ENCODE data around the gene RASSF1. TPM values are rescaled to one million over a fixed set of nuclear protein-coding genes. Genes with fewer than 3 reads are reported as not detected.

RASSF1 gene
- total and polyA plus RNA-seq, 2 of the 13 experiments (the other 11 are each of a cell fraction or from before 2014, with no cell fraction given): 10.2 to 27.5 TPM

- no TSS peak for BruUV-seq (replicated peaks)
- no peak overlapping the region for H3K27ac ChIP-seq (ENCODE audit: extremely low read length, insufficient read depth, low read length)
- H3K4me3 ChIP-seq (replicated peaks in 1 of 3; ENCODE audit: insufficient read depth in 1 of 3, low read depth in 2 of 3, low read length in 3 of 3): no peak overlapping the region
- ATAC-seq (no peak), DNase-seq (ENCODE audit: low spot score) (no peak), FAIRE-seq (no peak)
- peaks cover 57% of the 10 kb centered on the region for H3K4me1 ChIP-seq (ENCODE audit: insufficient read depth, low read length)
- ChIA-PET POLR2A (interaction anchor here (0.8 to 1.9 kb wide), 3 partner anchors 17 to 215 kb away, joined by 3 to 6 read pairs (median 3); partner anchors contain the start of gene HEMK1), CTCF (ENCODE audit: low intra/inter-chr PET ratio, low total read pairs) (no interaction called here)
- intact Hi-C loops (cut with micrococcal nuclease; ENCODE audit: unreplicated experiment) (no loop called here), in situ Hi-C loops (cut with HindIII; ENCODE audit: extremely low pct_ligation_motif_present, low pct_unique_long_range_greater_than_20kb) (no loop called here)
- H3K9ac ChIP-seq (ENCODE audit: insufficient read depth, low read depth, low read length): no peak overlapping the region
- WGBS (ENCODE audit: low lambda C conversion rate): 95% methylated on average over 5 of the region's 5 CpGs
- peaks cover 25% of the 10 kb centered on the region for H4K20me1 ChIP-seq (ENCODE audit: insufficient read depth, low read length)
- H3K4me2 ChIP-seq (ENCODE audit: low read depth, low read length): no peak overlapping the region
- TF ChIP-seq CENPBD1 (CRISPR knock-in tag; IDR thresholded peaks at IDR 0.05; ENCODE audit: borderline replicate concordance, low read depth): no peak
- no peak for TF ChIP-seq TMF1 (CRISPR knock-in tag; IDR thresholded peaks at IDR 0.05; ENCODE audit: low read depth)
- no peak for TF ChIP-seq PRPF4 (IDR thresholded peaks at IDR 0.05; ENCODE audit: low read depth, low read length, poor library complexity, severe bottlenecking)
- TF ChIP-seq IKZF4 (CRISPR knock-in tag; IDR thresholded peaks at IDR 0.05; ENCODE audit: borderline replicate concordance, low read depth, not compliant biosample characterization): no peak
- no peak for TF ChIP-seq CHD2 (IDR thresholded peaks at IDR 0.05; ENCODE audit: low read depth, low read length)
- TF ChIP-seq SP1 (IDR thresholded peaks at IDR 0.05): no peak
- no peak for TF ChIP-seq SP1 (CRISPR knock-in tag; IDR thresholded peaks at IDR 0.05)
- no peak for TF ChIP-seq FOXA3 (CRISPR knock-in tag; IDR thresholded peaks at IDR 0.05)
- no peak for TF ChIP-seq SCMH1 (CRISPR knock-in tag; IDR thresholded peaks at IDR 0.05; ENCODE audit: borderline replicate concordance)
- TF ChIP-seq NFRKB (IDR thresholded peaks at IDR 0.05): no peak
- no peak for TF ChIP-seq MED13 (CRISPR knock-in tag; IDR thresholded peaks at IDR 0.05)
- TF ChIP-seq RFX5 (IDR thresholded peaks at IDR 0.05; ENCODE audit: low read depth, low read length): no peak
- no peak for TF ChIP-seq SMAD3 (CRISPR knock-in tag; IDR thresholded peaks at IDR 0.05)
- no peak for TF ChIP-seq ZNF460 (CRISPR knock-in tag; IDR thresholded peaks at IDR 0.05; ENCODE audit: borderline replicate concordance)
- H3K27me3 ChIP-seq (ENCODE audit: control insufficient read depth in 1 of 2, insufficient read depth in 2 of 2, low read length in 2 of 2): no peaks in the 10 kb centered on the region
- no peaks in the 10 kb centered on the region for H3K9me3 ChIP-seq (ENCODE audit: low read length)
- peaks cover 10 to 31% of the 10 kb centered on the region in 2 experiments; a peak in 4 of 5 replicates for H3K36me3 ChIP-seq (replicated peaks in 1 of 2; ENCODE audit: control insufficient read depth in 1 of 2, insufficient read depth in 2 of 2, low read length in 2 of 2)
- no peak overlapping the region for H2AFZ ChIP-seq (ENCODE audit: low read length)
- peaks cover 50% of the 10 kb centered on the region for H3K79me2 ChIP-seq (ENCODE audit: insufficient read depth, low read length)
These were observed 13.6 kb upstream of the RASSF1 start for GRCh38 chr3:50354186-50354764.
